ENCODE data around the gene PPP3CA. TPM values are rescaled to one million over a fixed set of nuclear protein-coding genes. Genes with fewer than 3 reads are reported as not detected.

Gene PPP3CA
- total RNA-seq, 1 experiment from 2014 or later = 15.5 TPM

DNA sequence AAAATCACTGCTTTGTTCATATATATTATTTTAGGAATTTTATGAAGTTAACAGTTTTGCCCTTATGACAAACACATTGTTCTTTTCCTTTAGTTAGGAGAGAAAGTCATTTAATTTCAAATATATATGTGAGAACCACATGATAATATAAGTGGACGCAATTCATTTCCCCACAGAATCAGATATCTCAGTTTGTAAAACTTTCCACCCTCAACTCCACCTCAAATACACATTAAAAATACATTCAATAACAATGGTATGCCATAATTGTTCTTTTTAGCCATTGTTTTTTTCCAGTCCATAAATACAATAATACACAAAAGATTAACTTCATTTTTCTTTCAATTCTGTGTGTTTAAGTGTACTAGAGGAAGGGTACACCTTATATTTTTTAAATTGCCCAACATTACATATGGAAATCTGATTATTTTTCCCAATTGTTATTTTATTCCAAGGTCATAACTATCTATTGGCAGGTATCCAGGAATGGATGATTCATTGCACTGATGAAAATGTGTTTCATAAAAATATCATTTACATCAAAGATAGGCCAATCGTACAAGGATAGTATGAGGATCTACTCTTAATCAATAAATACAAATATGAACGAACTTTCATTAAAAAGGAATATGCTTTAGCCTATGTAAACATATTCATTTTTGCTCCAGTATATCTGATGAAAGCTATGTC lies 125.0 kb downstream of the PPP3CA start:
- Histone ChIP-seq H3F3A (ENCODE audit: low read length, unreplicated experiment) (no peaks in the 10 kb centered on the region), H3K27me3 (ENCODE audit: low read length) (no peaks in the 10 kb centered on the region), H3K9me3 (ENCODE audit: low read length) (no peaks in the 10 kb centered on the region), H3K79me2 (ENCODE audit: low read length) (peaks cover 6% of the 10 kb centered on the region; the same call in 1 of the 2 replicates), H3K36me3 (ENCODE audit: low read depth, low read length) (no peaks in the 10 kb centered on the region), H3K4me2 (ENCODE audit: low read length) (no peak overlapping the region), H3K9me2 (replicated peaks; ENCODE audit: low read length) (no peaks in the 10 kb centered on the region), H2AFZ (ENCODE audit: low read length) (no peak overlapping the region), H3K27ac (ENCODE audit: low read length) (no peak overlapping the region), H3K9ac (ENCODE audit: low read length) (no peak overlapping the region), H4K20me1 (ENCODE audit: low read length) (no peaks in the 10 kb centered on the region), H3K4me1 (ENCODE audit: insufficient read depth, low read length) (peaks cover 8% of the 10 kb centered on the region), H3K4me3 (ENCODE audit: low read length) (no peak overlapping the region)
- DNase-seq (no peak), ATAC-seq (no peak)
- BruUV-seq (replicated peaks) = no TSS peak
- ChIA-PET CTCF (no interaction called here), POLR2A (ENCODE audit: unreplicated experiment) (no interaction called here)
- TF ChIP-seq EZH2phosphoT487 (IDR thresholded peaks at IDR 0.05; ENCODE audit: borderline replicate concordance, low read length) (no peak), EZH2 (IDR thresholded peaks at IDR 0.05; ENCODE audit: low read length, unreplicated experiment) (no peak)
- TF ChIP-seq, protein P1, sequence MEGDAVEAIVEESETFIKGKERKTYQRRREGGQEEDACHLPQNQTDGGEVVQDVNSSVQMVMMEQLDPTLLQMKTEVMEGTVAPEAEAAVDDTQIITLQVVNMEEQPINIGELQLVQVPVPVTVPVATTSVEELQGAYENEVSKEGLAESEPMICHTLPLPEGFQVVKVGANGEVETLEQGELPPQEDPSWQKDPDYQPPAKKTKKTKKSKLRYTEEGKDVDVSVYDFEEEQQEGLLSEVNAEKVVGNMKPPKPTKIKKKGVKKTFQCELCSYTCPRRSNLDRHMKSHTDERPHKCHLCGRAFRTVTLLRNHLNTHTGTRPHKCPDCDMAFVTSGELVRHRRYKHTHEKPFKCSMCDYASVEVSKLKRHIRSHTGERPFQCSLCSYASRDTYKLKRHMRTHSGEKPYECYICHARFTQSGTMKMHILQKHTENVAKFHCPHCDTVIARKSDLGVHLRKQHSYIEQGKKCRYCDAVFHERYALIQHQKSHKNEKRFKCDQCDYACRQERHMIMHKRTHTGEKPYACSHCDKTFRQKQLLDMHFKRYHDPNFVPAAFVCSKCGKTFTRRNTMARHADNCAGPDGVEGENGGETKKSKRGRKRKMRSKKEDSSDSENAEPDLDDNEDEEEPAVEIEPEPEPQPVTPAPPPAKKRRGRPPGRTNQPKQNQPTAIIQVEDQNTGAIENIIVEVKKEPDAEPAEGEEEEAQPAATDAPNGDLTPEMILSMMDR (conservative IDR thresholded peaks at IDR 0.05; ENCODE audit: low read depth, low read length) = no peak
- intact Hi-C loops (cut with micrococcal nuclease) = no loop called here

DNA sequence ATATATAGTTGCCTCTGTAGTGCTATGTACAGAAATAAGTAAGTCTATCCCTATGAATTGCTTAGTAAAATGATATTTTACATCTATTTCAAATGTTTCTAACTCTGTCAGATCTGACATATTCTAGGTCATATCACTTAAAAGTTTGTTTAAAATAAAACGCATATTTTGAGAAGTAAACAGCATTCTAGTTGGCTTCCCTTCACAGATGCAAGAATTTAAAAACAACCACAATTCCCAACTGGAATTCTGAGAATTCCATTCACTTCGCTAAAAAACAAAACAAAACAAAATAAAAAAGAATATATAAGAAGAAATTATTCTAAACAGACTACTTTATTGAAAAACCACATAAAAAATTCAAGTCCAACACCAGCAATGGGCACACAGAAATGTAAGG lies 126.0 kb downstream of the PPP3CA start:
- no peak for TF ChIP-seq EZH2phosphoT487 (IDR thresholded peaks at IDR 0.05; ENCODE audit: borderline replicate concordance, low read length)
- no peaks in the 10 kb centered on the region for H3F3A ChIP-seq (ENCODE audit: low read length, unreplicated experiment)
- DNase-seq = no peak
- ATAC-seq = no peak
- H3K9me2 ChIP-seq (replicated peaks; ENCODE audit: low read length) = no peaks in the 10 kb centered on the region
- ChIA-PET POLR2A (ENCODE audit: unreplicated experiment) (no interaction called here), CTCF (no interaction called here)
- no peak overlapping the region for H3K4me2 ChIP-seq (ENCODE audit: low read length)
- H3K4me1 ChIP-seq (ENCODE audit: insufficient read depth, low read length) = peaks cover 8% of the 10 kb centered on the region
- no peak overlapping the region for H3K9ac ChIP-seq (ENCODE audit: low read length)
- H3K27me3 ChIP-seq (ENCODE audit: low read length) = no peaks in the 10 kb centered on the region
- H3K9me3 ChIP-seq (ENCODE audit: low read length) = no peaks in the 10 kb centered on the region
- H3K79me2 ChIP-seq (ENCODE audit: low read length) = peaks cover 6% of the 10 kb centered on the region; the same call in 1 of the 2 replicates
- no peaks in the 10 kb centered on the region for H4K20me1 ChIP-seq (ENCODE audit: low read length)
- no peak overlapping the region for H3K27ac ChIP-seq (ENCODE audit: low read length)
- no peaks in the 10 kb centered on the region for H3K36me3 ChIP-seq (ENCODE audit: low read depth, low read length)
- intact Hi-C loops (cut with micrococcal nuclease) = no loop called here
- H3K4me3 ChIP-seq (ENCODE audit: low read length) = no peak overlapping the region
- no TSS peak for BruUV-seq (replicated peaks)
- H2AFZ ChIP-seq (ENCODE audit: low read length) = no peak overlapping the region

DNA sequence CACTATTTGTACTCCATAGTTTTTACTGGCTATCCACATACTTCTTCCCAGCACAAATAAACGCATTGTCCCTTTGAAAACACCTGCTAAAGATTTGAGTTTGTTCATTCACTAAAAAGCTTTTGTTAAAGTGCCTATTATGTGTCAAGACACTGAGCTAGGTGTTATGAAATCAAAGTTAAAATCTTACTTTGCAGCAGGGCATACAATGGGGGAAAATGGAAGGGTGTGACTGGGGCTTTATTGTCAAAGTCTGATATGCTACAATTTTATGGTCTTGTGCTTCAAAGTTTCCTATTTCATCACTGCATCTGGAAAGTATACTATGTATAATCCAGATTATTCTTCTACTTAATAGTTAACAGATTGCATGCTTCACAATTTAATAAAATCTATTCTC lies 128.4 kb downstream of the PPP3CA start:
- intact Hi-C loops (cut with micrococcal nuclease) = loop anchor here (1.0 kb wide), 1 partner anchor 29 kb away; no protein-coding TSS in a partner anchor
- POLR2A ChIA-PET (ENCODE audit: unreplicated experiment) = no interaction called here
- H3K9ac ChIP-seq (ENCODE audit: low read length) = no peak overlapping the region
- no peaks in the 10 kb centered on the region for H3F3A ChIP-seq (ENCODE audit: low read length, unreplicated experiment)
- H3K4me1 ChIP-seq (ENCODE audit: insufficient read depth, low read length) = peaks cover 8% of the 10 kb centered on the region
- H3K27me3 ChIP-seq (ENCODE audit: low read length) = no peaks in the 10 kb centered on the region
- H3K4me2 ChIP-seq (ENCODE audit: low read length) = no peak overlapping the region
- peaks cover 6% of the 10 kb centered on the region; the same call in 1 of the 2 replicates for H3K79me2 ChIP-seq (ENCODE audit: low read length)
- H3K9me3 ChIP-seq (ENCODE audit: low read length) = no peaks in the 10 kb centered on the region
- CTCF ChIA-PET = no interaction called here
- no peaks in the 10 kb centered on the region for H3K9me2 ChIP-seq (replicated peaks; ENCODE audit: low read length)
- DNase-seq (no peak), ATAC-seq (no peak)
- no TSS peak for BruUV-seq (replicated peaks)
- no peaks in the 10 kb centered on the region for H4K20me1 ChIP-seq (ENCODE audit: low read length)
- no peak overlapping the region for H2AFZ ChIP-seq (ENCODE audit: low read length)
- H3K4me3 ChIP-seq (ENCODE audit: low read length) = no peak overlapping the region
- no peaks in the 10 kb centered on the region for H3K36me3 ChIP-seq (ENCODE audit: low read depth, low read length)
- TF ChIP-seq, protein P1 (conservative IDR thresholded peaks at IDR 0.05; ENCODE audit: low read depth, low read length) = no peak
- TF ChIP-seq EZH2 (IDR thresholded peaks at IDR 0.05; ENCODE audit: low read length, unreplicated experiment) (no peak), EZH2phosphoT487 (IDR thresholded peaks at IDR 0.05; ENCODE audit: borderline replicate concordance, low read length) (no peak)
- no peak overlapping the region for H3K27ac ChIP-seq (ENCODE audit: low read length)
